GM12873 (cell line): Measurements from ENCODE around the gene SH3BP5.

Experiments used
- TF ChIP-seq, protein P1 (sequence below): IDR thresholded peaks from 2 replicates; pipeline ENCODE4 v1.5.1; 2012; ENCODE audit warnings: low read depth, mild to moderate bottlenecking, moderate library complexity, low read length, control low read depth; ENCODE audit not compliant: insufficient read depth; ENCODE audit errors: missing control alignments

The SH3BP5 gene

DNA sequence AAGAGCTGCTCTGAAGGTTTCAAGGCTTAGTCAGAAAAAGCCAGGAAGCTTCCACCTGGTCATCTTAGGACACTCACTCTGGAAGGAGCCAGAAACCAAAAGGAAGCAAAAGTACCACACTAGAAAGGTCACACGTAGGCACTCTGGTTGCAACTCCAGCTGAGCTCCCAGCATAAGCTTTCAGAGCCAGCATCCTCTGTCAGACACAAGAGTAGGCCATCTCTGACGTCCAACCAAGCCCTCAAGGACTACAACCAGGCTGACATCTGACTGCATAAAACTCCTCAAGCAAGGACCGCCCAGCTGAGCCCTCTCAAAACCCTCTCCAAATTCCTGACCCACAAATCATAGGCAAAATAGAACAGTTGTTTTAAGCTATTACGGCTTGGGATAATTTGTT is 12.8 kb downstream of the SH3BP5 start:
- TF ChIP-seq, protein P1, sequence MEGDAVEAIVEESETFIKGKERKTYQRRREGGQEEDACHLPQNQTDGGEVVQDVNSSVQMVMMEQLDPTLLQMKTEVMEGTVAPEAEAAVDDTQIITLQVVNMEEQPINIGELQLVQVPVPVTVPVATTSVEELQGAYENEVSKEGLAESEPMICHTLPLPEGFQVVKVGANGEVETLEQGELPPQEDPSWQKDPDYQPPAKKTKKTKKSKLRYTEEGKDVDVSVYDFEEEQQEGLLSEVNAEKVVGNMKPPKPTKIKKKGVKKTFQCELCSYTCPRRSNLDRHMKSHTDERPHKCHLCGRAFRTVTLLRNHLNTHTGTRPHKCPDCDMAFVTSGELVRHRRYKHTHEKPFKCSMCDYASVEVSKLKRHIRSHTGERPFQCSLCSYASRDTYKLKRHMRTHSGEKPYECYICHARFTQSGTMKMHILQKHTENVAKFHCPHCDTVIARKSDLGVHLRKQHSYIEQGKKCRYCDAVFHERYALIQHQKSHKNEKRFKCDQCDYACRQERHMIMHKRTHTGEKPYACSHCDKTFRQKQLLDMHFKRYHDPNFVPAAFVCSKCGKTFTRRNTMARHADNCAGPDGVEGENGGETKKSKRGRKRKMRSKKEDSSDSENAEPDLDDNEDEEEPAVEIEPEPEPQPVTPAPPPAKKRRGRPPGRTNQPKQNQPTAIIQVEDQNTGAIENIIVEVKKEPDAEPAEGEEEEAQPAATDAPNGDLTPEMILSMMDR = no peak

DNA sequence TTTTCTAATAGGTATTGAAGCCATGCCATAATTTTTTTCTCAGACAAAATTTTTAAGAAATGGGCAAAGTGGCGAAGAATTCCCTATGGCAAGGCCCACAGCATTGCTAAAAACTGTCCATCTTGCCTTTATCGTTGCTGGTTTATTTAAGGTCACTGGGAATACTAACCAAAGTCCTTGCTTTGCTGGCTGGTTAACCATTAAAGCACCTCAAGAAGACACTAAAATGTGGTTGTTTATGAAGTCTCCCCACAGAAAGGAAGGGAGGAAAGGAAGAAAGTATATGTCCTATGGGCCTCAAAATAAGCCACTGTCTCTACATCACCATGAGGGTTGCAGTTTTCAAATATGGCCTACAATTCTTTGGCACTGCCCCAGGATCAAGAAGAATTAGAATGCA is 13.2 kb downstream of the SH3BP5 start:
- TF ChIP-seq, protein P1 = no peak

DNA sequence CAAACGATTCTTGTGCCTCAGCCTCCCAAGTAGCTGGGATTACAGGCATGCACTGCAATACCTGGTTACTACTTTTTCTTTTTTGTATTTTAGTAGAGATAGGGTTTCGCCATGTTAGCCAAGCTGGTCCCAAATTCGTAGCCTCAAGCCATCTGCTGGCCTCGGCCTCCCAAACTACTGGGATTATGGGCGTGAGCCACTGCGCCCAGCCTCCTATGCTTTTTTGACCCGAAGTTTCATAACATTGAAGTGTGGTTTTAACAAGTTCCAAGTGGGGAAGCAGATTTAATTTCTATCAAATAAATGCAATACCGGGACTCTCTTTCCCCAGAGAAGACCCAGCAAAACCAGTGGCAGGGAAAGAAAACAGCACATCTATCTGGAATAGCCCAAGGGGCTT is 13.7 kb downstream of the SH3BP5 start:
- TF ChIP-seq, protein P1 = no peak

DNA sequence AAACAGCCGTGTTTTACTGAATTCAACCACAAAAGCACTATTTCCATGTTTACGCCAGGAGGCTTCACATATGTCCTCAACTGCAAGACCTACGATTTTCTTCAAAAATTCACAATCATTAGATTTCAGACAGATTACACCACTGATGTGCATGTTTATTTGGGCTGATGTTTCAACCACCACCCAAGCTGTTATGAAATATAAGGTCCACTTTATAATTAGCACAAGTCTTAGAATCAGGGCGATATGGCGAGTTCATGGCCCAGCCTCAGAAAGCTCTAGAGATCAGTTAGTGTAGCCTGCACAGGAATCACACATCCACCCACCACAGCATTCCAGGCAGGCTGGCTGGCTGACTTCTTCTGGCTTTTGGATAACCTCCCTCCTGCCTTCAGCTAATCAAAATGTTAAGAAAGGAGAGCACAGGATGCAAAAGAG is 15.4 kb downstream of the SH3BP5 start:
- TF ChIP-seq, protein P1 = no peak

DNA sequence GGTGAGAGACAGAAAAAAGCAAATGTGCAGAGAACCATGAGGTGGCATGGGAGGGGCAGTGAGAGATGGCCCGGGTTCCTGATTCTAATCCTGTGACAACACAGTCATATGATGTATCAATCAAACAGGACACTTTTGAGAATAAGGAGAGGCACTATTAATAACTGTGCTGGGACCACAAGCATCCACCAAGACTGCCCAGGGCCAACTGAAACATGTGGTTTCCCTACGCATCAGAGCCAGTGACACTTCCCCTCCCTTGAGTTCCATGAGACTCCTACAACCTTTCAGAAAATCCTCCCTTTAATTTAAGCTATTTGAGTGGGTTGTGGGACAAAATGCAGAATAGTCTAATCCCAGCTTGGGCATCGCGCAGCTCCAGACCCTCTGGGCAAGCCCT is 17.4 kb downstream of the SH3BP5 start:
- TF ChIP-seq, protein P1 = no peak

DNA sequence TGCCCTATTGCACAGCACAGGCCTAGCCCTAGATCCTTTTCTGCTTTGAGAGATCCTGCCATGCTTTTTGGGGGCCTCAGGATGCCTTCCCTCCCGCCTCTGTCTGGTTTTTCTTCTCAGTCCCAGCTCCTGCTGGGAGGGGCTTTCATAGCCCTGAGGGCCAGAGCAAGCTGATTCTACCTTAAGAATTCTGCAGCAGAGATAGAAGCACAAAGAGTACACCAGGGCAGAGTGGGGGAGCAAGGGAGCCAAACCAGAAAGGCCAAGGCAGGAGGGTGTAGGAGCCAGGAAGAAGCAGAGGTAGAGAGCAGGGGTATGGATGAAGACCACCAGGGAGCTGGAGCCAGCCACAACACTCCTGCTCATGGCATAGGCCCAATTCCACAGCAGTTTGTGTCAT is 18.1 kb downstream of the SH3BP5 start:
- TF ChIP-seq, protein P1 = no peak

DNA sequence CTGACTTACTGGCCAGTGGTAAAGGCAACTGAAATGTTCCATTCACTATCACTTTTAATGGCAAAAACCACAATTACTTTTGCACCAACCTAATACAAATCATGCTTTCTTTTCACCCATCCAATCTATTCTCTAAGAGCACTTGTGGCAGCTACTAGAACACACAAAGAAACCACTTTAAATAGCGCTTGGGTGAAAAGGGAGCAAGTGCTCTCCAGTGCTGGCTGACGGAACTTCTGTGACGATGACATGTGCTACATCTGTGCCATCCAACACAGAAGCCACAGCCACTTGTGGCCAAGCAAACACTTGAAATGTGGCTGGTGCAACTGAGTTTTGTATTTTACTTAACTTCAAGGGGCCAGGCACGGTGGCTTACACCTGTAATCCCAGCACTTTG is 18.9 kb downstream of the SH3BP5 start:
- TF ChIP-seq, protein P1 = no peak

DNA sequence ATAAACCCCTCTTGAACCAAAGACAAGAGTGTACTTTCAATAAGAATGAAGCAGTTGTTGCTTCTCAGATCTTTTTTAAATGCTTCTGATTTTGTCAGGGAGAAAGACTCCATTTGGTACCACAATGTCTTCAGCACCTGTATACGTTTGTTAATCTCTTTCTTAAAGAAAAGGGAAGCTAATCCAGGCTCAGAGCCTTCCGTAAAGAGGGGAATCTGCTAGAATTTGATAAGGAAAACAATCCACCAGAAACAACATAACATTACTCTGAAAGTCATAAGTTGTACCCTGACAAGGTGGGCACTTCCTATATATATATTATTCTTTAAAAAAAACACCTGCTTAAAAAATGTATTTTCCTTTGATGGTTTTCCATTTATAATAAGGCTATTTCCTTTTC is 19.8 kb downstream of the SH3BP5 start:
- TF ChIP-seq, protein P1 = no peak
